Skeletal muscle tissue (tissue), 4 donors: ENCODE measurements around the gene ANKMY2. TPM values are rescaled to one million over a fixed set of nuclear protein-coding genes. Genes with fewer than 3 reads are reported as not detected.

Experiments
- H3K27ac ChIP-seq: one replicate; pipeline ENCODE4 v1.7.0; 2013; ENCODE audit warnings: mild to moderate bottlenecking, low read depth, low read length, inconsistent platforms
- H3K27me3 ChIP-seq, 3 donors: one replicate each; pipeline ENCODE4 v1.7.0; 2013; ENCODE audit warnings: low read length in 3 of 3; ENCODE audit not compliant: control insufficient read depth in 3 of 3, insufficient read depth in 3 of 3
- H3K36me3 ChIP-seq, 3 donors: one replicate each; pipeline ENCODE4 v1.7.0; 2013; ENCODE audit warnings: low read length in 3 of 3; ENCODE audit not compliant: control insufficient read depth in 3 of 3, insufficient read depth in 3 of 3
- H3K4me1 ChIP-seq, 3 donors: one replicate each; pipeline ENCODE4 v1.7.0; 2013; ENCODE audit warnings: low read length in 3 of 3, mild to moderate bottlenecking in 3 of 3; ENCODE audit not compliant: control insufficient read depth in 3 of 3, insufficient read depth in 3 of 3
- H3K4me3 ChIP-seq, 3 donors: one replicate each; pipeline ENCODE4 v1.7.0; 2013; ENCODE audit warnings: low read length in 3 of 3
- H3K9ac ChIP-seq, 3 donors: one replicate each; pipeline ENCODE4 v1.7.0; 2013; ENCODE audit warnings: low read length in 3 of 3, mild to moderate bottlenecking in 3 of 3, moderate library complexity in 2 of 3, low read depth in 1 of 3
- H3K9me3 ChIP-seq, 3 donors: one replicate each; pipeline ENCODE4 v1.7.0; 2013; ENCODE audit warnings: low read length in 3 of 3; ENCODE audit not compliant: control insufficient read depth in 3 of 3
- total RNA-seq: library from RNA; depleted of rRNA; stranded (reverse); fragments of >200 nt; gene quantifications from one replicate; pipeline ENCODE4 v1.2.3, GENCODE V29; 2014
- donor health status: Osteomylitis.

Gene ANKMY2
- total RNA-seq, 1 donor from 2014 or later: 30.3 TPM

- Histone ChIP-seq H3K4me3 (no peak overlapping the region), H3K9me3 (no peaks in the 10 kb centered on the region), H3K4me1 (no peaks in the 10 kb centered on the region)
Observed at GRCh38 chr7:16563281-16564022, 82.1 kb downstream of the ANKMY2 start.

GRCh38 chr7:16562456-16563220 is 82.9 kb downstream of the ANKMY2 start:
- Histone ChIP-seq H3K9me3 (no peaks in the 10 kb centered on the region), H3K4me1 (no peaks in the 10 kb centered on the region), H3K36me3 (no peaks in the 10 kb centered on the region), H3K27me3 (peaks cover 0 to 3% (median 0%) of the 10 kb centered on the region in 3 donors), H3K27ac (no peak overlapping the region), H3K4me3 (no peak overlapping the region), H3K9ac (no peak overlapping the region)

More at GRCh38 chr7:16563281-16564022, 82.1 kb downstream of the ANKMY2 start:
- Histone ChIP-seq H3K9ac (no peak overlapping the region), H3K27me3 (peaks cover 0 to 3% (median 0%) of the 10 kb centered on the region in 3 donors), H3K36me3 (no peaks in the 10 kb centered on the region), H3K27ac (no peak overlapping the region)

DNA sequence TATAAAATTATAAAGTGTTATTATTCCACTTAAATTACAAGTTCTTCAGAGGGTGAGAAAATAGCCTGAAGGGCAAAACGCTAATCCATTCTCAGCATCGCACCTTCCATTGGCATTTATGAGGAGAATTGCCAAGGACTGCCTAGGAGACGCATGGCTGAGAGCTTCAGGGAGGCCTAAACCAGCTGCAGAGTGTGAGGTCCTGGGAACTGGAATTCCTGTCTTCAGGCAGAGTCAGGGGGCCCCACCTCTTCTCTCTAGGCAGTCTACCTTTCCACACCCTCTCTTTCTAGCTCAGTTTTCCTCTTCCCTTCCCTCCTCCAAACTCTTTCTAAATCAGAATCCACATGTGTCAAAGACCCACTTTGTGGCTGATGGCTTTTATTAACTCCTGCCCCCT is 83.6 kb downstream of the ANKMY2 start:
- no peaks in the 10 kb centered on the region for H3K36me3 ChIP-seq
- H3K9ac ChIP-seq: no peak overlapping the region
- no peak overlapping the region for H3K27ac ChIP-seq
- peaks cover 0 to 3% (median 0%) of the 10 kb centered on the region in 3 donors for H3K27me3 ChIP-seq
- no peaks in the 10 kb centered on the region for H3K4me1 ChIP-seq
- H3K9me3 ChIP-seq: no peaks in the 10 kb centered on the region
- no peak overlapping the region for H3K4me3 ChIP-seq

DNA sequence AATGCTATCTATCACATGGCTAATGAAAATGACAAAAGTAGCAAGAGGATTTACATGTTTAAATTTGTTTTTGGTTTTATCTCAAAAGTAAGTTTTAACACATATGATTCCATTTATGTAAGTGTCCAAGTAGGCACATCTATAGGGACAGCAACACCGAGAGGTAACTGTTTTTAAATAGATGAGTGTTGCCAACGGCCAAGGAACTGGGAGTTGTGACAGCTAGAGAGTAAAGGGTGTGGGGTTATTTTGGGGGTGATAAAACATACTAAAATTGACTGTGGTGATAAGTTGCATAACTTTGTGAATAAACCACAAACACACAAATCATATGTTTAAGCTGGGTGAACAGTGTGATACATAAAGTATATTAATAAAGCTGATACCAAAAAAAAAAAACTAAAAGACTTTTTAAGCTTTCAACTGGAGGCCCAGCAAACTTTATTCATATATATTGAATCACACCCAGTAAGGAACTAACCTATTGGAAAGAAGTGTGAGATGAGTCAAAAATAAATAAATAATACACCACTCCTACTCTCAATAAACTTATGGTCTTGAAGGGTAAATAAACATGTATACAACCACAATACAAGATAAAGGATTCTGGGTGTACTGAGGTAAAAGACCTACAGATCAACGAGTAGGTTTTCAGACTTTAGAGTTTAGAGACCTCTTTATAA is 85.9 kb downstream of the ANKMY2 start:
- Histone ChIP-seq H3K36me3 (no peaks in the 10 kb centered on the region), H3K9me3 (no peaks in the 10 kb centered on the region), H3K27ac (no peak overlapping the region), H3K27me3 (no peaks in the 10 kb centered on the region), H3K4me1 (no peaks in the 10 kb centered on the region), H3K4me3 (no peak overlapping the region), H3K9ac (no peak overlapping the region)

DNA sequence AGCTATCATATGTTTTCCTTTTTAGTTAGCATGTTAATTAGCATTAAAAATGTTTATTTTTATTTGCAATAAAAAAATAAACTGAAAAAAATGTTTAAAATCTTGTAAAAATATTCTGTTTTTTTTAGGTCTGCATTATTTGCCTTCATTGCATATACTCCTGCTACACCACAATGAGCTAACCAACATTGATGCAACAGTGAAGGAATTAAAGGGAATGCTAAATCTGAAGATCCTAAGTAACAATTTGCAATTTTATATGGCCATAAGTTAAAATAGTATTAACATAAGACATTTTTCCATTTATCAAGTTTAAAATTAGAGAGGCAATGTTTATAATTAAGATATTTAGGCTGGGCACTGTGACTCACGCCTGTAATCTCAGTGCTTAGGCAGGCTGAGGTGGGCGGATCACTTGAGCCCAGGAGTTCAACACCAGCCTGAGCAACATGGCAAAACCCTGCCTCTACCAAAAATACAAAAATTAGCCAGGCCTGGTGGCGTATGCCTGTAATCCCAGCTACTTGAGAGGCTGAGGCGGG is 86.7 kb downstream of the ANKMY2 start:
- no peaks in the 10 kb centered on the region for H3K9me3 ChIP-seq
- H3K27me3 ChIP-seq: no peaks in the 10 kb centered on the region
- H3K9ac ChIP-seq: no peak overlapping the region
- H3K27ac ChIP-seq: no peak overlapping the region
- H3K4me1 ChIP-seq: no peaks in the 10 kb centered on the region
- H3K4me3 ChIP-seq: no peak overlapping the region
- no peaks in the 10 kb centered on the region for H3K36me3 ChIP-seq

DNA sequence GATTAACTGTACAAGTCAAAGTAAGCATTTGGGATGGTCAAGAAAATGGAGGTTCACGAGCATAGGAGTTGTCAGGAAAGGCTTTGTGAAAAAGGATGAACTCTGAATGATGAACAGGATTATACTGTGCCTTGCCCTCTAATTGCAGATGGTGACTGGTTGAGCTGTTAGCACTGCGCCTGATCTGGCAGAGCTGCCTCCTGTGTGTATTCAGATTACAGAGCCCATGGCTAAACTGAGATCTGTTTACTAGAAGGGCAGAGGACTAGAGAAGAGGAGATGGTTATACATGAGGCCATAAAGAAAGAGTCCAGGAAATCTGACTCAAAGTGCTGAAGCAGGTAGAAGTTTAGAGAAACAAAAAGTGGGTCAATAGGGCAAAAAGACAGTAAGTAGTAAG is 89.2 kb downstream of the ANKMY2 start:
- no peak overlapping the region for H3K4me3 ChIP-seq
- no peaks in the 10 kb centered on the region for H3K27me3 ChIP-seq
- no peak overlapping the region for H3K27ac ChIP-seq
- no peaks in the 10 kb centered on the region for H3K9me3 ChIP-seq
- no peaks in the 10 kb centered on the region for H3K4me1 ChIP-seq
- no peak overlapping the region for H3K9ac ChIP-seq
- no peaks in the 10 kb centered on the region for H3K36me3 ChIP-seq

DNA sequence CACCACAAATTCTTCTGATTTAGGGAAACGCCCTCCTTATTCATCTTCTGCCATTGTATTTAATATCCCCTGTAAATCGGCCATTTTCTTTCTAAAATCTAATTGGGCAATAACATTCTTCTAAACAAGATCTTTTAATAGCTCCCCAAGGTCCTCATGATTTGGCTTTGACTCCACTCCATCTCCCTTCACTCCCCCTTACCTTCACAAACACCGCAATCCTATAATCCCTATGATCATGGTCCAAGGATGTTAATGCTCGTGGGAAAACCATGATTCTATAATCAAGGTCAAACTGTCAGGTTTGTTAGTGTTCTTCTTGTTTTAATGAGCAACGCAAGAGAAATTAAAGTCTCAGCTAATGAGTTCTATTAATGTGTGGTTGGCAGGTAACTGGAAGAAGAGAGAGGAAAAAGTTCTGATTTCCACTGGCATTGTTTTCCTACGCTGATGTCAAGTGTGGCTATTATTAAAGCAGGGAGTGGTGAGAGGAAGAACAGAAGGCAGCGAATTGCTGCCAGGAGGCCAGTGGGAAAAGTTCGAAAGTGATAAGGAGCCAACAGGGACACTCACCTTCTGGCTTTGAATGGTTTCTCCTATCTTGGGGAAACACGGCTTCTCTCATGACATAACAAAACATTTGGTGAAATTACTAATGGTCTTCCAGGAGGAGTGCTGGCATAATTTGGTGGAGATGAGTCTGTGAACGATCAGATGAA is 90.9 kb downstream of the ANKMY2 start:
- no peaks in the 10 kb centered on the region for H3K9me3 ChIP-seq
- H3K36me3 ChIP-seq: no peaks in the 10 kb centered on the region
- H3K9ac ChIP-seq: no peak overlapping the region
- no peaks in the 10 kb centered on the region for H3K4me1 ChIP-seq
- no peak overlapping the region for H3K27ac ChIP-seq
- no peak overlapping the region for H3K4me3 ChIP-seq
- no peaks in the 10 kb centered on the region for H3K27me3 ChIP-seq

DNA sequence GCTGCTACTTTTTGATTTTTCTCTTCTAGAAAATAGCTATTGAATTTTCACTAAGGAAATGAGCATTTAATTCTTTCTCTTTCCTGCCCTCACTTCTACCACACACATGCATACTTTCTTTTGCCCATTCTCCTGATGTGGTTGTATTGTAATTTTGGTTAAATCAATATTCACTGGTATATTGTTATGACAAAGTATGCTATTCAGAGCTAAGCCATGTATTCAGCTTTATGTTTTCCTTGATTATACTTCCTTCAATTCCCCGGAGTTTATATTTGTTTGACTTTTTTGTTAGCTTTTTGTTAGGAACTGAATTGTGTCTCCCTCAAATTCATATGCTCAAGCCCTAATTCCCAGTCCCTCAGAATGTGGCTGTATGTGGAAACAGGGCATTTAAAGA is 94.9 kb downstream of the ANKMY2 start:
- peaks cover 0 to 2% (median 0%) of the 10 kb centered on the region in 3 donors for H3K27me3 ChIP-seq
- no peak overlapping the region for H3K4me3 ChIP-seq
- no peak overlapping the region for H3K27ac ChIP-seq
- no peaks in the 10 kb centered on the region for H3K9me3 ChIP-seq
- no peaks in the 10 kb centered on the region for H3K4me1 ChIP-seq
- H3K36me3 ChIP-seq: no peaks in the 10 kb centered on the region
- no peak overlapping the region for H3K9ac ChIP-seq
